Thymus (tissue), 11 donors: ENCODE data around the gene CDC42BPB. TPM values are rescaled to one million over a fixed set of nuclear protein-coding genes. Genes with fewer than 3 reads are reported as not detected.

Source experiments
- DNase-seq, 9 donors: peaks; one replicate each; pipeline ENCODE4 v3.0.0-alpha.2; 2013; ENCODE audit warnings: low spot score in 9 of 9, low read depth in 6 of 9, missing footprints in 1 of 9
- H3K27ac ChIP-seq, 2 donors: one replicate each; pipeline ENCODE4 v1.5.1; 2013; ENCODE audit warnings: control low read depth in 1 of 2, low read depth in 1 of 2, low read length in 1 of 2, mild to moderate bottlenecking in 1 of 2, moderate library complexity in 1 of 2
- H3K27me3 ChIP-seq, 2 donors: one replicate each; pipeline ENCODE4 v1.5.1; 2013; ENCODE audit warnings: low read length in 1 of 2; ENCODE audit not compliant: control insufficient read depth in 2 of 2, insufficient read depth in 1 of 2
- H3K36me3 ChIP-seq, 2 donors: one replicate each; pipeline ENCODE4 v1.5.1; 2013; ENCODE audit warnings: low read length in 1 of 2, mild to moderate bottlenecking in 1 of 2, moderate library complexity in 1 of 2; ENCODE audit not compliant: control insufficient read depth in 2 of 2, insufficient read depth in 2 of 2
- H3K4me1 ChIP-seq, 2 donors: one replicate each; pipeline ENCODE4 v1.5.1; 2013; ENCODE audit warnings: low read length in 2 of 2; ENCODE audit not compliant: control insufficient read depth in 2 of 2, insufficient read depth in 2 of 2
- H3K4me3 ChIP-seq, 2 donors: one replicate each; pipeline ENCODE4 v1.5.1; 2013; ENCODE audit warnings: low read length in 2 of 2, control low read depth in 1 of 2, mild to moderate bottlenecking in 1 of 2
- H3K9me3 ChIP-seq, 2 donors: one replicate each; pipeline ENCODE4 v1.5.1; 2013; ENCODE audit warnings: low read length in 1 of 2, mild to moderate bottlenecking in 1 of 2; ENCODE audit not compliant: control insufficient read depth in 2 of 2, insufficient read depth in 1 of 2
- WGBS: extraction: QIAGEN DNeasy Blood & Tissue Kit; methylation state at CpG from one replicate; pipeline ENCODE4 v1.1.7; 2013; 5-methylcytosine and 5-hydroxymethylcytosine counted together
- polyA plus RNA-seq: library from polyadenylated mRNA; stranded (reverse); fragments of 200-250 nt; gene quantifications from one replicate; pipeline ENCODE4 v1.2.3, GENCODE V29; 2013
- total RNA-seq: library from RNA; stranded (reverse); fragments of 120-200 nt; gene quantifications from one replicate; pipeline ENCODE4 v1.2.4, GENCODE V29; 2013
- donor health status: healthy.

The CDC42BPB gene
- total and polyA plus RNA-seq, 2 donors = 7.6 to 16.3 TPM

- Histone ChIP-seq H3K36me3 (peaks cover 0 to 4% of the 10 kb centered on the region in 2 donors), H3K27ac (peak overlapping the region; percentile 85 to 87), H3K27me3 (no peaks in the 10 kb centered on the region), H3K4me3 (peak overlapping the region in 1 of 2 donors; percentile 8), H3K9me3 (no peaks in the 10 kb centered on the region), H3K4me1 (peaks cover 12 to 35% of the 10 kb centered on the region in 2 donors)
- 18% methylated on average over 28 of the region's 28 CpGs for WGBS
- DNase-seq = peak; percentile 44 to 86 (median 60)
These were observed 108.1 kb downstream of the CDC42BPB start for GRCh38 chr14:102949062-102949800.

GRCh38 chr14:102948698-102949061 lies 108.7 kb downstream of the CDC42BPB start:
- peak in 1 of 9 donors; percentile 21 for DNase-seq
- Histone ChIP-seq H3K27me3 (no peaks in the 10 kb centered on the region), H3K4me3 (no peak overlapping the region), H3K27ac (peak overlapping the region; percentile 85 to 87), H3K36me3 (peaks cover 0 to 4% of the 10 kb centered on the region in 2 donors), H3K4me1 (peaks cover 12 to 35% of the 10 kb centered on the region in 2 donors), H3K9me3 (no peaks in the 10 kb centered on the region)
- WGBS = 31% methylated on average over 9 of the region's 9 CpGs

- no peak overlapping the region for H3K4me3 ChIP-seq
- DNase-seq = no peak
- H3K27me3 ChIP-seq = no peaks in the 10 kb centered on the region
- peaks cover 12 to 27% of the 10 kb centered on the region in 2 donors for H3K4me1 ChIP-seq
- H3K9me3 ChIP-seq = no peaks in the 10 kb centered on the region
- no peak overlapping the region for H3K27ac ChIP-seq
- 97% methylated on average over 27 of the region's 27 CpGs for WGBS
- peaks cover 0 to 6% of the 10 kb centered on the region in 2 donors for H3K36me3 ChIP-seq
These were observed 109.8 kb downstream of the CDC42BPB start for GRCh38 chr14:102947321-102948103.

- Histone ChIP-seq H3K27me3 (no peaks in the 10 kb centered on the region), H3K4me3 (no peak overlapping the region), H3K9me3 (no peaks in the 10 kb centered on the region), H3K4me1 (peaks cover 12 to 27% of the 10 kb centered on the region in 2 donors), H3K27ac (no peak overlapping the region), H3K36me3 (peaks cover 3 to 6% of the 10 kb centered on the region in 2 donors)
- 97% methylated on average over 29 of the region's 29 CpGs for WGBS
- no peak for DNase-seq
These were observed 111.8 kb downstream of the CDC42BPB start for GRCh38 chr14:102945346-102946130.

- Histone ChIP-seq H3K27ac (no peak overlapping the region), H3K27me3 (no peaks in the 10 kb centered on the region), H3K4me1 (peaks cover 8 to 23% of the 10 kb centered on the region in 2 donors), H3K36me3 (peaks cover 3 to 6% of the 10 kb centered on the region in 2 donors), H3K9me3 (no peaks in the 10 kb centered on the region), H3K4me3 (no peak overlapping the region)
- no peak for DNase-seq
- WGBS = 96% methylated on average over 36 of the region's 36 CpGs
These were observed 112.7 kb downstream of the CDC42BPB start for GRCh38 chr14:102944448-102945330.

- no peak overlapping the region for H3K4me3 ChIP-seq
- H3K27me3 ChIP-seq = no peaks in the 10 kb centered on the region
- DNase-seq = no peak
- no peaks in the 10 kb centered on the region for H3K9me3 ChIP-seq
- peaks cover 3 to 6% of the 10 kb centered on the region in 2 donors for H3K36me3 ChIP-seq
- WGBS = 97% methylated on average over 15 of the region's 15 CpGs
- H3K27ac ChIP-seq = no peak overlapping the region
- H3K4me1 ChIP-seq = peaks cover 4 to 16% of the 10 kb centered on the region in 2 donors
These were observed 113.4 kb downstream of the CDC42BPB start for GRCh38 chr14:102943979-102944378.

GRCh38 chr14:102943454-102943853 lies 113.9 kb downstream of the CDC42BPB start:
- DNase-seq = no peak
- Histone ChIP-seq H3K4me1 (peaks cover 0 to 11% of the 10 kb centered on the region in 2 donors), H3K36me3 (peaks cover 3 to 6% of the 10 kb centered on the region in 2 donors), H3K9me3 (no peaks in the 10 kb centered on the region), H3K27me3 (no peaks in the 10 kb centered on the region), H3K27ac (no peak overlapping the region), H3K4me3 (no peak overlapping the region)
- WGBS = 96% methylated on average over 16 of the region's 16 CpGs

GRCh38 chr14:102942069-102942468 lies 115.3 kb downstream of the CDC42BPB start:
- 97% methylated on average over 13 of the region's 13 CpGs for WGBS
- peaks cover 3 to 6% of the 10 kb centered on the region in 2 donors for H3K36me3 ChIP-seq
- no peak for DNase-seq

More at GRCh38 chr14:102942069-102942468, 115.3 kb downstream of the CDC42BPB start:
- Histone ChIP-seq H3K4me3 (no peak overlapping the region), H3K9me3 (no peaks in the 10 kb centered on the region), H3K27ac (no peak overlapping the region), H3K4me1 (peaks cover 0 to 9% of the 10 kb centered on the region in 2 donors), H3K27me3 (no peaks in the 10 kb centered on the region)
